Activated CD4-positive, CD25-positive, alpha-beta regulatory T cell treated with anti-CD3 and anti-CD28 coated beads, Interleukin-2, amount 50 U/mL, for 72 hours (primary cell): ENCODE data around the gene DACT2.
"Not testable (repeated sequence)": the region's sequence is repeated elsewhere in the genome, so short reads cannot be mapped to it uniquely, and the experiment has no call there.

Experiments
- DNase-seq: peaks from one replicate; pipeline ENCODE4 v3.0.0; 2021

DACT2 gene

DNA sequence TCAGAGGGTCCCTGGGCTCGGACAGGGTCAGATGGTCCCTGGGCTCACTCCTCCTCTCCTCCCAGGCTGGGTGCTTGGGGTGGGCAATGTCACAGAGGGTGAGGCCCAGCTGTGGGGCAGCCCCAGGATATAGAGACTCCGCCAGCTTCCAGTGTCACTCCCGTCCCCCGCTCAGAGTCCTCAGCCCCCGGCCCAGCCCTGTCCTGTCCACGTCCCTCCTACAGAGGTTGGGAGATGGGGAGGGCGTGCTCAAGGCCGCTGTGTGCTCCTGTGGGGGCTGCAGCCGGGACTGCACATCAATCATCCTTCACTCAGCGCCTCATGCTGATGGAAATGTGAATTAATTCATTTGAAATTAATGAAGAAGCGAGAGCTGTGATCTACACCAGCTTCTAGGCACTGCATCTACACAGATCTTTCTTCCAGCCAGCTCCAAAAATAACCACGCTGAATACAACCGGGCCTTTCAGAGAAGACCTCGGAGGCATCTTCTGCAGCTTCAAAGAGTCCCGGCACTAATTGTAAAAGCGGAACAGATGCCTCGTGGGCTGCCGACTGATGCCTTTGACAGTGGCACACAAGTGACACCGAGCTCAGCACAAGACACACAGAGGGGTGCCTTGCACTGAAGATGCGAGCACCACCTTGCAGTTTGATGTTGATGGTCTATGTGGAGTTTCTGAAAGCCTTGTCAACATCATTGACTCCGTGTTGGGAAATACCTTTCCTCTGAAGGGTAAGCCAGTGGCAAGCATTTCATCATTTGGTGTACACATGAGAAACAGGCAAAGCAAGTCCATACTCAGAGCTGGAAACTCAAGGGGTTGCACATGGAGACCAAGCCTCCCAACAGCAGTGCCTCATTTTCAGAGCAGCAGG, 39.3 kb downstream of the DACT2 start:
- DNase-seq, result no peak

DNA sequence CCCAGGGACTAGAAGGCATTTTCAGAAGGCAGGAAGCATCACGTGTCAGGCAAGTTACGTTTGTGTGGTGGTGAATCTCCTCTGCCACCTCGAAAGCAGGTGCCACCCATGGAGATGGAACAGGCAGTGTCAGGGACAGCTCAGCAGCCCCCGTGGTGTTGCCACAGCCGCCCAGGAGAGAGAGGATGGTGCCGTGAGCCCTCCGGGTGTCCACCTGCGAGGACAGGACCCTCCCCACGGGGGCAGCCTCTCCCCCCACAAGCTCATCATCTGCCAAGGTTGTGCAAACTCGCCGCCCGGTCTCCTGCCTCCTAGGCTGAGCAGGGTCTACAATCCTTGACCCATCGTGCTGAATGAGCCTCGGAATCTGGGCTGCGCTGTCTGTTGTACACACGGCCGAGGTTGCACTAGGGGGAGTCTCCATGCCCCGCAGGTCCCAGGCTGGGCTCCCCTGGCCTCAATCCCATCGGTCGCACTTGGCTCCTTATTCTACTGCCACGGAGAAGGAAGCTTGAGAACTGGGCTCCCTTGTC, 40.1 kb downstream of the DACT2 start:
- no peak for DNase-seq

DNA sequence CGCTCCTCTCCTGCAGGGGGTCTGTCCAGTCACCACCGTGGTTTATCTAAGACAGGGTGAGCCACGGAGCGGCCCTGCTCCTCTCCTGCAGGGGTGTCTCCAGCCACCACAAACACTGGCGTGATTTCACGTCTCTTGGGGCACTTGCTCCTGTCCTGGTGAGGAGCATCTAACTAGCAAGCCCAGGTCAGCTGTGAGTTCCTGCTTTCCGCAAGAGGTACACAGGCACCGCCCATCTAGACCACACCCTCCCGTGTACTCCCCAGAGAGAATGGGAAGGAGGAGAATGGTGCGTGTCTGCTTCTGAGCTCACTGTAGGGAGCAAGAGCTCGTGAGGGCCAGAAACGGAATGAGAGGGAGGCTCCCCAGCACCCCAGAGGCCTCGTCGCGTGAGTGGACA, 40.7 kb downstream of the DACT2 start:
- DNase-seq, result no peak

DNA sequence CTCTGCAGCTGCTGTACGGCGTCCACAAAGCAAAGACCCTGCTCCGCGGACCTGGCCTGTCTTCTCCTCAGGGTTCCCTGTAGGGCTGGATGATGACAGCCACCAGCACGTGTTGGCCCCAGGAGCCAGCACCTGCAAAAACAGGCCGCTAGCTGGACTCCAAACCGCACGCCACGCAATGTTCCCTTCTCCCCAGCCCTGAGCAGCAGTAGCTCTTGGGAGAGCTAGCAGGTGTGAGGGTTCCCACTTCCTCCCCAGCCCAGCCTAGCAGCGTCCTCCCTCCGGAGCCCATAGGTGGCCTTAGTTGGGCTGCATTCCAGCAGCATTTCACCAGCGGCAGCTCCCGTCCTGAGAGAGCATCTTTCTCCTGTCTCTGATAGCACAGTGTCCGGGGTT, 42.3 kb downstream of the DACT2 start:
- DNase-seq, result no peak

DNA sequence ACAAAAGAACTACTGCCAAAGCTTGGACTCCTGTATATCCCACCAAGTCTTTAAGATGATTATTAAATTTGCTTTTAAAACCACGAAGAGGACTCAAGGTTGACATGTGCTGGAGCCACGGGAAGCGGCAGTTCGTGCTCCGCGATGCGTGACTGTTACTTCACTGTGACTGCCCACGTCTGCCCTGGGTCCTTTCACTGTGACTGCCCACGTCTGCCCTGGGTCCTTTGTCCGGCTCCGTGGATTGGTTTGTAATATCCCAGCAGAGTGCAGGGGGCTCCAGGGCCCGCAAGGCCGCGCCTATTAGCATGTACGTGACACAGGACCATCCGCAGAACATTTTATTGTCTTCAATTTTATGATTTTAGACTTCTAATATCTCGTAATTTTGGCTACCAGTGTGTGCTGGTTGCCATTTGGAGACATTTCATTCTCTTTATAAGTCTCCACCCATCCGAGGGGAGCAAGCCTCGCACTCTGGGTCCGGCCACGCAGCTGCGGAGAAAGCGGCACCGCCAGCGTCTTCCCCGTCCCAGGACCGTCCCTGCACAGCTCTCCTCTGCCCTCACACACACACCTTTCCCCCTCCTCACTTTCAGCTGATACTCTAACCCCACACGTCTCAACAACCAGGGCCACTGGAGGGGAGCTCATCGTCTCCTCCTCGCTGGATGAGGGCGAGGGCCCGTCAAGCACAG, 42.9 kb downstream of the DACT2 start:
- no peak for DNase-seq

DNA sequence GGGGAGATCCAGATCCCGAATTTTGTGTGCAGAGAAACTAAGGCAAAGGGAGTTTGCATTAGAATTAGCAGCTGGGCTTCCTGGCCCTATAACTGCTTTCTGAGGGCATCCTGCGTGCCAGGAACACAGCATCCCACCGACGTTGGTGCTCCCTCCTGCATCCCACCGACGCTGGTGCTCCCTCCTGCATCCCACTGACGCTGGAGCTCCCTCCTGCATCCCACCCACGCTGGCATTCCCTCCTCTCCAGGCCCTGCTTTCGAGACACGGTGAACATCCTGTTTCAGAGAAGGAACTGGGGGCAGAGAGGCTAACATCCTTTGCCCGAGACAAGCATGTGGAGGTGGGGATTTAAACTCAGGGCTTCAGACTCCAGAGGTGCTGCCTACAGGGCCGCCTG, 44.4 kb downstream of the DACT2 start:
- DNase-seq, result no peak

DNA sequence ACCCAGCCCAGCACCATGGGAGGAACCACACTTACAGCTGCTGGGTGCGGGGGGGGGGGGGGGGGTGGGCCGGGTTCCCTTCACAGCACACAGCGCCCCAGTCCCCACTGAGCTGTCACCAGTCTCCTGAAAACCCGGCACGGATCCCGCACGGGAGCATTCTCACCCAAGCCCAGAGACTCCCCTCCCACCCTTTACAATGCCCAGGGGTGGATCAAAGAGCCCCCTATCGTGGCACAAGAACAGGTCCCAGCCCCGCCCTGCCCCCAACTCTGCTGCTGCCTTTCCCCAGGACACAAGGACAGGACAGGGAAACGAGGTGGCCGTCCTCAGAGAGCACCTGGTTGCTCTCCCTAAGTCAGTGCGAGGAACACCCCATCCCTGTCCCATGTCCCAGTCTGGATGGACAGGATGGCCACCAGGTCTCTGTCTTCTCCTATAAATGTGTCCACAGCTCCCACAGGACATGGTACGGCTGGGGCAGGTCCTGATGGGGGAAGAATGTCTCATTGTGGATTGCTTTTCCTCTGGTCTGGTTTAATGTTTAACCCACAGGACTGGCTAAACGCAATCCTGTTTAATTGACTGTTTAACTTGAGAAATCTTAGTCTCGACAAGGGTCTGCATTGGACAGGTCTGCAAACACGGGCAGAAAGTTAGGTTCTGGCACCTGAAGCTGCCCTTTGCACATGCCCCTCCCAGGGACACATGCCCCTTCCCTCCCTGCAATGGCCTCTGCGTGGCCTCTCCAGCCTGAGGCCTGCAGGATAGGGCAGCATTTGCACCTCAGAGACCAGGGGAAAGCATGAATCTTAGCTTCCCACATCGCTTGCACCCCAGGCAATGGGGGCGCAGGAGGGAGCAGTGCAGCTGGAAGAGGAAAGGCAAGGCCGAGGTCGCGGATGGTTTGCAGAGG, 45.3 kb downstream of the DACT2 start:
- no peak for DNase-seq

DNA sequence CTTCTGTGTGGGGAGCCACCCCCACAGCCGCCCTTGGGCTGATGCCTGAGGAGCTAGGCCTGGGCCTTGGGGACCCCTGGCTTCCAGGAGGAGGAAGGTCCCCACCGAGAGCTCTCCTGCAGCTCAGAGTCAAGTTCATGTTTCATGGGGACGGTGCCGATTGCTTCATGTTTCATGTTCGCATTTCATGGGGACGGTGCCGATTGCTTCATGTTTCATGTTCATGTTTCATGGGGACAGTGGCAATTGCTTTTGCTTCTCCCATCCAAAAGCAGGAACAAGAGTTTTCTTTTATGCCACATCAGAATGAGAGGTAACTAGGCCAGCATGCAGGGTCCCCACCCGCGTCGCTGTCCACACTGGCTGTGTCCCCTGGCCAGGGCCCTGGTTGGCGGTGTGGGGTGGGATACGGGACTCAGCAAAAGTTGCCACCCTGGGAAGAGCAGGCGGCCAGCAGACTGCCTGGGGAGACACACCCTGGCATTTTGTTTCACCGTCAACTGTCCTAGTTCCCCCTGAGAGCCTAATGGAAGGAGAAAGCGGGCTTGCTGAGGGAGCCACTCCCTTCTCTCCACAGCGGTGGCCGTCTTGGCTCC, 46.0 kb downstream of the DACT2 start:
- no peak for DNase-seq

DNA sequence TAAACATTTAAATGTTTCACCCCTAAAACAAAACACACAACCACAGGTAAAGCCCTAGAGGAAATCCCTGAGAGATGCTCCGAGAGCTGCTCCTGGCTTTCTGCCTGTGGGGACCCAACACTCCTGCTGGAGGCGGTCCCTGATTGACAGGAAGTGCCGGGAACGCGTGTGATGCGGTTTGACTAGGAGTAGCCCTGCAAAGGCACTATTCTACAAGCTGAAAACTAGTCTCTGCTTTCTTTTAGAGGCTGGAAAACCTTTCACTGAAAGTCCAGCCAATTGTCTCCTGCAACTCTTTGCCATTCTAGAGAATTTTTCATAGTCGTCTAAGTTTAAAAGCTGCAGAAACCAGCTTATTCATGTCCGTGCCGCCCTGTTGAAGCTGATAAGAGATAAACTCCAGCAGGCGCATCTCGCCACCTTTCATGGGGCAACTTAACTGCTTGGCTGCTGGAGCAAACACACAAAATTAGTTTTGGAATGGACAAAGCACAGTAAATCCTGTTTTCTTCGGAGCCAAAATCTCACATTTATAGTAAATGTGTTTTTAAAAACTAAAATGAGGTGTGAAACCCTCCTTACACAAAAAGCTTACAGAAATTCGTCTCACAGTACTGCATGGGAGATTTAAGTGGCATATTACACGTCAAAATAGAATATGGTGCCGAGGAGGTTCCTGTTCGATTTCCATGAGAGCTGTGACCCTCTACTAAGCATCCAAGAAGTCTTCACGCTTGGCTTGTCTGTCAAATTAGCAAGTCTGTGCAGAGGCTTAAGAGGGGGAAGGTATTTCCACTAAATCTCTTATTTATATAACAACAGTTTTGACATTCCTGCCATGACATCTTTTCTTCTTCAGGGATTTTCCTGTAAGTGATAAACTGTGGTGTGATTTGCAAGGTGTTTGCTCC, 46.9 kb downstream of the DACT2 start:
- DNase-seq, result no peak

DNA sequence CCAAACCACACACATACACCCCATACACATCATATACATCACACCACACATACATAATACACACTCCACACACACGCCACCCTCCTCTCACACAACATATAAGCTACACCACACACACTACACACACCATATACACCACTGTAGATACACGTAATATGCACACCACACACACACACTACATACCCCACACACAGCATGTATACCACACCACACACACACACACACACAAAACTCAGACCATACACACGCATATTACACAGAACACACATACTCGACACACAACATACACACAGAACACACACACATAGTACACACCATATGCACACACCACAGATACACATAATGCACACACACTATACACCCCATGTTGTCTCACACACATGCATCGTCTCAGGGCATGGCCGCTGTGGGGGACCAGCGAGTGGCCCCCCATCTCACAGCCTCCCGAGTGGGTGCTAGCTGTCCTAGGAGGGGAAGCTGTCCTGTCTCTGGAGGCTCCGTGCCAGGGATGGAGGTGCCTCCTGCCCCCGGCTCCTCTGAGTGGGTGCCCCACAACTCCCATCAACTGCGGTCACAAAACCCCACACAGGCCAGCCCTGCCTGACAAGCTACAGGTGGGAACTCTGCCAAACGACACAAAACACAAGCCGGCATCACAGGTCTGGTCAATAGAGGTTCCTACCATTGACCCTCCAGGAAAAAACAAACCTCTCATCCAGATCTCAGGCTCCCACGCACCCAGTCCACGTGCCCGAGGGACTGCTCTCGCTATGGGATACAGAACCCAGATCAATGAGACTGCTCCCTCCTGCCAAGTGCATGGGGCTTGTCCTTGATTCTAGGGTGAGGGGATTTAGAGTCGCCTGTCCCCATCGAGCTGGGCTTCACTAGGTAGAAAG, 49.1 kb downstream of the DACT2 start:
- DNase-seq, result no peak

DNA sequence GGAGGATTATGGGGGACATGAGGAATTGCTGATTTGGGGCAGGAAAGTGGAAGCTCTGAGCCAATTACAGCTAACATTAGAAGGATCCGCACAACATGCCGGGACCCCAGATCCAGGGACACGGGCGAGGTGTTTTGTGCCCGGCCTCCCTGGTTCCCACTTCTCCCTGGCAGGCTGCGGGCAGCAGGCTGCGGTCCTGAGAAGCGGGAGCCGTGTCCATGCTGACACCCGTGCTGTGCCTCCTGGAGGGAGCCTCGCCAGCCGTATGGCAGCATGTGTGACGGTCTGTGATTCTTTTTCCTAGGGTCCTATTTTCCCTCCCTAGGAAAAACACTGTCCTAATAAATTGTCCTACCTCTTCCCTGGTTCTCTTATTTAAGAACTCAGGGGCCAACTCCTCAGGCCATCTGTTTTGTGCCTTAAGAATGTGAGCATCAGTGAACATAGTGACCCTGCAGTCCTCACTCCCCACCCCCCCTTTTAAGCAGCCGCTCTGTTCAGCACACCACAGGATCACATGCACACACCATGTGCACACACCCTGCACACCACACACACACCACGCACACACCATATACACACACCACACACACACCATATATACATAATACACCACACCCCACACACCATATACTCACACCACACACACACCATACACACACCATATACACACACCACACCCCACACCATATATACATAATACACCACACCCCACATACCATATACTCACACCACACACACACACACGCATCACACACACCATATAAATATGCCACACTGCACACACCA, 49.9 kb downstream of the DACT2 start:
- DNase-seq, result no peak

DNA sequence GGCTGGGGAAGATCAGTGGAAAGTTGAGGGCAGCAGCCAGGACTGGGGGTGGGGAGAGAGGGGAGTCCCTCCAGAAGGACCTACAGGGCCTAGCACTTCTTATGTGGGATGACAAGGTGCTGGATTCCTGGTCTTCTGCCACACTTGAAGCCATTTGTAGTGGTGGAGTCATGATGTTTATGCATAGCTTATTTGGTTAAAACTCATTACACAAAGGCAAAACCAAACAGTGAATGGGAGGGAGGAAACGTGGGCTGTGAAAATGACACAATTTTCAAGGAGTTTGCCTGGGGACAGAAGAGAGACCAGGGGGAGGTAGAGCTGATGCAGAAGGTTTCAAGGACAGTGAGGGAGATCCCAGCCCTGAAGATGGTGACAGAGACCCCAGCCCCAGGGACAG, 50.8 kb downstream of the DACT2 start:
- DNase-seq, result no peak

DNA sequence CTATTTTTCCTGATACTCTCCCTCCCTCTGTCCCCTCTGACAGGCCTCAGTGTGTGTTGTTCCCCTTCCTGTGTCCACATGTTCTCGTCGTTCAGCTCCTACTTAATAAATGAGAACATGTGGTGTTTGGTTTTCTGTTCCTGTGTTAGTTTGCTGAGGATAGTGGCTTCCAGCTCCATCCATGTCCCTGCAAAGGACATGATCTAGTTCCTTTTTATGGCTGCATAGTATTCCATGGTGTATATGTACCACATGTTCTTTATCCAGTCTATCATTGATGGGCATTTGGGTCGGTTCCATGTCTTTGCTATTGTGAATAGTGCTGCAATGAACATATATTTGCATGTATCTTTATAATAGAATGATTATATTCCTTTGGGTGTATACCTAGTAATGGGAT, 51.8 kb downstream of the DACT2 start:
- DNase-seq, result not testable (repeated sequence)

DNA sequence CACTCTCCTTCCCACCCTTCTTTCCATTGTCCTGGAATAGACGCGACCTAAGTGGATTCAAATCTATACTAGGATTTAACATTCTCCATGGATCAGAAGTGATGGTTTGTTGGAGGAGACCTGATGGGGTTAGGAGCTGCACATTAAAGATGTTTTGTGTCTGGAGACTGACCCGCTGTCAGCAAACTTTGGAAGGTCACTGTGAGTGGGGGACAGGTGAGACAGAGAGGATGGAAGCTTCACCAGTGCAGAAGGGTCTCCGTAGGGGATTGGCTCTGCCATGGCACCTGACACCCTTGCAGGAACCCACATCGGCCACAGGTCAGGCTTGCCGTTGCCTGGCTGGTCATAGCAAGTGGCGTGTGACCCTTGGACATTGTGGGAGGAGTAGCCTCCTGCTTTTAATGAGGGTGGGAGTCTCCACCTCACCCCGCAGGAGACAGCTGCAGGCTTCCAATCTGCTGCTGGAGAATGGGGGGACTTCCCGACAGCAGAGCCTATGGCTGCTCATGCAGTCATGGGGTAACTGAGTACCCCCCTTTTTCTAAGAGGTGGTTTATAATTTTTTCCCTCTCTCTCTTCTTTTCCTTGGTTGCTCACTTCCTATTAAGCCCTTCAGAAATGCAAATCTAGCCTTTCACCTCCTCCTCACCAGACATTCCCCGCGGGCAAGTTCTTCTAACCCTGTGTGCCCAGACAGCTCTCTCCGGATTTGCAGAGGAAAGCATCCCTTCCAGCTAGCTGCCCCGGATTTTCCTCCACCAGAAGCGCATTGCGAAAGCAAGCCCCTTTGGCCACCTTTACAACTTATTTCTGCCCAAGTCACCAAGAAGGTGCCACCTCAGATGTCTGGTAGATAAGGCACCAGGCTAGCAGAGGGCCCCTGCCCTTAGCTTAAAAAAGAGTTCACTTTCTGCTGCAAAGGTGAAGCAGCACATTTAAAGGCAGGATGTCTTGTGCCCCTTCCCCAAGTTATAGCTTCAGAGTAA, 53.5 kb downstream of the DACT2 start:
- no peak for DNase-seq

DNA sequence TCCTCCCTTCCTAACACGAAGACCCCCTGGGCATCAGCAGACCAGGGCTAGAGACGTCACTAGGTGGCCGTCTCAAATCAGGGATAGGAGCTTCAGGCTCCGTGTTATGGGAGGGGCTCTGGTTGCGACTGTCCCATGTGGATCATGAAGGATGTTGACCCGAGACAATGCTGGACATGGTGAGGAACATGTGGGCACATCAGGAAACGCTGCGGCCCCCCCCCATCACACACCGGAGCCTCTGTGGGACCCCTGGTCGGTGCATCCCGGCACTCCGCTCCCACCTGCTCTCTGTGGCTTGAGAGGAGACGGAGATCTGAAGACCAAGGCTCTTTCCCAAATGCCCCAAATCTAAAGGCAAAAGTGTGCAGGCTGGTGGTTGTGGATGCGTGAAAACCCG, 54.2 kb downstream of the DACT2 start:
- no peak for DNase-seq

DNA sequence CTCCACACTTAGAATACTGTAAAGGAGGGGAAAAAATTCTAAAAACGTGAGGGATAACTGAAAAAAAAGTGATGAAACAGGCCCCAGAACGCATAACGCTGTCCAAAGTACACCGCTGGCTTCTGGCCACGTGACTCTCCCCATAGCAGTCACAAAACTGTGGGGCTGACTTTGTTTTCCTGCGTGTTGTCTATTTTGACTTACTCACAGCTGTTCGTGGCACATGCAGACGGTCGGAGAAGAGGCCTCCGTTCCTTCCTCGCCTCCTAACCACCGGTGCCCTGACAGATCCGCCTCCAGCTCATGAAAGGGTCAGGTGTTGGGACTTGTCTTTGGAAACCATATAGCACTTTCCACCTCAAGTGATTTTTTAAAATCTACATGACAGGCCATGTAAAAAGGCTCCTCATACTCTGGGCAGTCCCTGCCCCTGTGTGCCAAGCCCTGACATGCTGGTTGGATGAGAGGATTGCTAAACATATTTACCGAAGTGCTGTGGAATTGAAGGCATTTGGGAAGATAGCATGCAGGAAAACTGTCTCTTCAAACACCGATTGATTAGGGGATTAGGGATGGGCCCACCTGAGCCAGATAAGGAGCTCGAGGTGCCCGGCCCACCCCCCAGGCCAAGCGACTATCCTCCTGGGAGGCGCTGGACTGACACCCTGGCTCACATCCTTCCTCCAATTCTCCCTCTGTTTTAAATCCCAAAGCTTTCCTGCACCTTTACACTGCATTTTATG, 54.8 kb downstream of the DACT2 start:
- DNase-seq, result no peak

DNA sequence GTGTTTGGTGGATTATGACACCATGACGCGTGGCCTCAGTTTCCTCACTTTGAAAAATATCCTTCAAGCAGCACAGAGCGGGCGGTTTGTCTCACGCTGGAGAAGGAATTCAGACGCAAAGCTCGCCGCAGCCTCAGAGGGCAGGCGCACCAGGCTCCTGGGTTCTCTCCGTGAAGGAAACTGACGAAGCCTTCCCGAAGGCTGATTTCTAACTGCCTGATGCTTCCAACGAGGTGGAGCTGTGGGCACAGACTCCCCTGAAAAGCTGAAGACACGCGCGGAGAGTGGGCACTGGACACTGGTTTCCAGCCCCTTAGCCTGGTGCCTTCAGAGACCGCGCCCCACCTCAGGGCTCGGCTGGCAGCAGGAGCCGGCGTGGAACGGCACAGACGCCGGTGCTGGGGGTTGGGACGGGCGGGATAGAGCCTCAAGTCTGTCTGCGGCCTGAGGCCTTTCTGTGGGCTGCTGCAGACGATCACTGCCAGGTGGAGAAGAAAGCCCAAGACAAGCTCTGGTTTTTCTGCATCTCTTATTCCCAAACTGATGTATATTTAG, 56.1 kb downstream of the DACT2 start:
- no peak for DNase-seq
